ENCODE data around the gene PLEKHA8. TPM values are rescaled to one million over a fixed set of nuclear protein-coding genes. Genes with fewer than 3 reads are reported as not detected.

The PLEKHA8 gene
- total RNA-seq, 2 experiments from 2014 or later, result 11.0 to 31.7 TPM

GRCh38 chr7:30162133-30162532 is 133.9 kb downstream of the PLEKHA8 start:
- Histone ChIP-seq H4K20me1 (ENCODE audit: insufficient read depth, low read length) (no peaks in the 10 kb centered on the region), H2AFZ (ENCODE audit: low read length) (peak overlapping the region; percentile 95; the same call in 1 of the 2 replicates), H3K36me3 (ENCODE audit: insufficient read depth, low read length) (no peaks in the 10 kb centered on the region), H3K4me1 (ENCODE audit: insufficient read depth, low read length, poor library complexity, severe bottlenecking) (peaks cover 44% of the 10 kb centered on the region), H3K27ac (ENCODE audit: low read depth, low read length, poor library complexity, severe bottlenecking) (no peak overlapping the region), H3K79me2 (ENCODE audit: insufficient read depth, low read depth, low read length) (no peaks in the 10 kb centered on the region), H3K4me3 (ENCODE audit: low read depth, low read length, poor library complexity, severe bottlenecking) (no peak overlapping the region), H3K4me2 (ENCODE audit: low read length) (peak overlapping the region; percentile 54; the same call in 1 of the 2 replicates), H3K9me2 (ENCODE audit: insufficient read depth, low read length) (no peaks in the 10 kb centered on the region), H3K9me3 (ENCODE audit: low read length) (no peaks in the 10 kb centered on the region)
- intact Hi-C loops (cut with micrococcal nuclease; ENCODE audit: unreplicated experiment), result loop anchor here (5.0 kb wide), 1 partner anchor 285 kb away; no protein-coding TSS in a partner anchor
- ChIA-PET POLR2A (interaction anchor here (0.6 to 2.0 kb wide), 6 partner anchors 9 to 374 kb away, joined by 3 to 8 read pairs (median 4); no protein-coding TSS in a partner anchor), CTCF (ENCODE audit: unreplicated experiment) (no interaction called here)
- no peak for DNase-seq (ENCODE audit: low spot score)
- TF ChIP-seq EZH2phosphoT487 (IDR thresholded peaks at IDR 0.05; ENCODE audit: borderline replicate concordance, low read depth, low read length) (no peak), CTCF (conservative IDR thresholded peaks at IDR 0.05; ENCODE audit: low read length) (no peak)
- BruUV-seq (replicated peaks), result no TSS peak

GRCh38 chr7:30162622-30163124 is 134.5 kb downstream of the PLEKHA8 start:
- H4K20me1 ChIP-seq (ENCODE audit: insufficient read depth, low read length), result no peaks in the 10 kb centered on the region
- H3K4me1 ChIP-seq (ENCODE audit: insufficient read depth, low read length, poor library complexity, severe bottlenecking), result peaks cover 44% of the 10 kb centered on the region
- TF ChIP-seq EZH2phosphoT487 (IDR thresholded peaks at IDR 0.05; ENCODE audit: borderline replicate concordance, low read depth, low read length) (no peak), CTCF (conservative IDR thresholded peaks at IDR 0.05; ENCODE audit: low read length) (no peak)
- H3K36me3 ChIP-seq (ENCODE audit: insufficient read depth, low read length), result no peaks in the 10 kb centered on the region
- no peak overlapping the region for H3K4me3 ChIP-seq (ENCODE audit: low read depth, low read length, poor library complexity, severe bottlenecking)
- CTCF ChIA-PET (ENCODE audit: unreplicated experiment), result no interaction called here
- no peak overlapping the region for H3K27ac ChIP-seq (ENCODE audit: low read depth, low read length, poor library complexity, severe bottlenecking)
- H2AFZ ChIP-seq (ENCODE audit: low read length), result peak overlapping the region; percentile 95; the same call in 1 of the 2 replicates
- no peak for DNase-seq (ENCODE audit: low spot score)
- intact Hi-C loops (cut with micrococcal nuclease; ENCODE audit: unreplicated experiment), result loop anchor here (5.0 kb wide), 1 partner anchor 285 kb away; no protein-coding TSS in a partner anchor
- POLR2A ChIA-PET, result interaction anchor here (0.6 to 2.0 kb wide), 4 partner anchors 8 to 320 kb away, joined by 3 to 8 read pairs (median 4); no protein-coding TSS in a partner anchor
- no peaks in the 10 kb centered on the region for H3K9me2 ChIP-seq (ENCODE audit: insufficient read depth, low read length)
- BruUV-seq (replicated peaks), result no TSS peak
- H3K9me3 ChIP-seq (ENCODE audit: low read length), result no peaks in the 10 kb centered on the region
- no peaks in the 10 kb centered on the region for H3K79me2 ChIP-seq (ENCODE audit: insufficient read depth, low read depth, low read length)
- H3K4me2 ChIP-seq (ENCODE audit: low read length), result peak overlapping the region; percentile 54; the same call in 1 of the 2 replicates
